ENCODE results near the gene ZNF836. TPM values are rescaled to one million over a fixed set of nuclear protein-coding genes. Genes with fewer than 3 reads are reported as not detected.
A peak's percentile ranks its signal among the peaks of the same experiment; 100 is the strongest.

Gene ZNF836
- total RNA-seq, 1 experiment from 2014 or later = 4.7 TPM

- H3K27me3 ChIP-seq (ENCODE audit: control insufficient read depth, insufficient read depth, low read length) = no peaks in the 10 kb centered on the region
- H3K4me3 ChIP-seq (ENCODE audit: insufficient read depth, low read depth, low read length) = no peak overlapping the region
- no peak for DNase-seq
- H3K36me3 ChIP-seq (replicated peaks; ENCODE audit: control insufficient read depth, insufficient read depth, low read length) = peaks cover 19% of the 10 kb centered on the region
These were observed 25.0 kb upstream of the ZNF836 start for GRCh38 chr19:52196256-52196967.

GRCh38 chr19:52191951-52192350, 20.5 kb upstream of the ZNF836 start:
- peaks cover 10% of the 10 kb centered on the region for H3K36me3 ChIP-seq (replicated peaks; ENCODE audit: control insufficient read depth, insufficient read depth, low read length)
- H3K27me3 ChIP-seq (ENCODE audit: control insufficient read depth, insufficient read depth, low read length) = no peaks in the 10 kb centered on the region
- H3K4me3 ChIP-seq (ENCODE audit: insufficient read depth, low read depth, low read length) = no peak overlapping the region
- no peak for DNase-seq

- no peak for DNase-seq
- H3K27me3 ChIP-seq (ENCODE audit: control insufficient read depth, insufficient read depth, low read length) = no peaks in the 10 kb centered on the region
- peak overlapping the region; percentile 91 for H3K4me3 ChIP-seq (ENCODE audit: insufficient read depth, low read depth, low read length)
- H3K36me3 ChIP-seq (replicated peaks; ENCODE audit: control insufficient read depth, insufficient read depth, low read length) = peaks cover 6% of the 10 kb centered on the region
These were observed 20.0 kb upstream of the ZNF836 start for GRCh38 chr19:52191389-52191788.

- H3K4me3 ChIP-seq (ENCODE audit: insufficient read depth, low read depth, low read length) = peak overlapping the region; percentile 91
- DNase-seq = no peak
- peaks cover 6% of the 10 kb centered on the region for H3K36me3 ChIP-seq (replicated peaks; ENCODE audit: control insufficient read depth, insufficient read depth, low read length)
- no peaks in the 10 kb centered on the region for H3K27me3 ChIP-seq (ENCODE audit: control insufficient read depth, insufficient read depth, low read length)
These were observed 19.3 kb upstream of the ZNF836 start for GRCh38 chr19:52190487-52191293.

GRCh38 chr19:52189735-52190486, 18.5 kb upstream of the ZNF836 start, which contains the start of gene PPP2R1A:
Gene PPP2R1A (plus strand): TSS chr19:52190052. CDS start chr19:52190097, 45 bp downstream.
- DNase-seq = peak; percentile 99
- peak within 1 kb of the TSS; percentile 91 for H3K4me3 ChIP-seq (ENCODE audit: insufficient read depth, low read depth, low read length)
- H3K27me3 ChIP-seq (ENCODE audit: control insufficient read depth, insufficient read depth, low read length) = no peaks in the 10 kb centered on the region
- H3K36me3 ChIP-seq (replicated peaks; ENCODE audit: control insufficient read depth, insufficient read depth, low read length) = peaks cover 3% of the 10 kb centered on the region

- Histone ChIP-seq H3K4me3 (ENCODE audit: insufficient read depth, low read depth, low read length) (peak overlapping the region; percentile 29), H3K36me3 (replicated peaks; ENCODE audit: control insufficient read depth, insufficient read depth, low read length) (peaks cover 2% of the 10 kb centered on the region), H3K27me3 (ENCODE audit: control insufficient read depth, insufficient read depth, low read length) (no peaks in the 10 kb centered on the region)
- no peak for DNase-seq
These were observed 17.7 kb upstream of the ZNF836 start for GRCh38 chr19:52188822-52189734.

- DNase-seq = no peak
- Histone ChIP-seq H3K27me3 (ENCODE audit: control insufficient read depth, insufficient read depth, low read length) (no peaks in the 10 kb centered on the region), H3K4me3 (ENCODE audit: insufficient read depth, low read depth, low read length) (no peak overlapping the region), H3K36me3 (replicated peaks; ENCODE audit: control insufficient read depth, insufficient read depth, low read length) (no peaks in the 10 kb centered on the region; the same call in 1 of the 2 replicates)
These were observed 16.0 kb upstream of the ZNF836 start for GRCh38 chr19:52187407-52187806.

- Histone ChIP-seq H3K4me3 (ENCODE audit: insufficient read depth, low read depth, low read length) (no peak overlapping the region), H3K27me3 (ENCODE audit: control insufficient read depth, insufficient read depth, low read length) (no peaks in the 10 kb centered on the region), H3K36me3 (replicated peaks; ENCODE audit: control insufficient read depth, insufficient read depth, low read length) (no peaks in the 10 kb centered on the region)
- no peak for DNase-seq
These were observed 5.2 kb upstream of the ZNF836 start for GRCh38 chr19:52176574-52176973.

- no peak overlapping the region for H3K4me3 ChIP-seq (ENCODE audit: insufficient read depth, low read depth, low read length)
- no peak for DNase-seq
- peaks cover 2% of the 10 kb centered on the region for H3K36me3 ChIP-seq (replicated peaks; ENCODE audit: control insufficient read depth, insufficient read depth, low read length)
- H3K27me3 ChIP-seq (ENCODE audit: control insufficient read depth, insufficient read depth, low read length) = peaks cover 9% of the 10 kb centered on the region
These were observed 926 bp upstream of the ZNF836 start for GRCh38 chr19:52172347-52172746.

- peak; percentile 72 for DNase-seq
- Histone ChIP-seq H3K4me3 (ENCODE audit: insufficient read depth, low read depth, low read length) (peak overlapping the region; percentile 83), H3K27me3 (ENCODE audit: control insufficient read depth, insufficient read depth, low read length) (peaks cover 9% of the 10 kb centered on the region), H3K36me3 (replicated peaks; ENCODE audit: control insufficient read depth, insufficient read depth, low read length) (peaks cover 2% of the 10 kb centered on the region)
These were observed 529 bp downstream of the ZNF836 start for GRCh38 chr19:52170863-52171320.

- DNase-seq = peak; percentile 14
- Histone ChIP-seq H3K4me3 (ENCODE audit: insufficient read depth, low read depth, low read length) (peak overlapping the region; percentile 83), H3K27me3 (ENCODE audit: control insufficient read depth, insufficient read depth, low read length) (peaks cover 9% of the 10 kb centered on the region), H3K36me3 (replicated peaks; ENCODE audit: control insufficient read depth, insufficient read depth, low read length) (peaks cover 4% of the 10 kb centered on the region)
These were observed 1.1 kb downstream of the ZNF836 start for GRCh38 chr19:52170304-52170703.

GRCh38 chr19:52155596-52156359, 15.6 kb downstream of the ZNF836 start:
- Histone ChIP-seq H3K36me3 (replicated peaks; ENCODE audit: control insufficient read depth, insufficient read depth, low read length) (peaks cover 7% of the 10 kb centered on the region), H3K27me3 (ENCODE audit: control insufficient read depth, insufficient read depth, low read length) (no peaks in the 10 kb centered on the region), H3K4me3 (ENCODE audit: insufficient read depth, low read depth, low read length) (no peak overlapping the region)
- DNase-seq = no peak

GRCh38 chr19:52148256-52148655, 23.2 kb downstream of the ZNF836 start:
- Histone ChIP-seq H3K4me3 (ENCODE audit: insufficient read depth, low read depth, low read length) (no peak overlapping the region), H3K27me3 (ENCODE audit: control insufficient read depth, insufficient read depth, low read length) (no peaks in the 10 kb centered on the region), H3K36me3 (replicated peaks; ENCODE audit: control insufficient read depth, insufficient read depth, low read length) (no peaks in the 10 kb centered on the region)
- DNase-seq = no peak

All from H7 (cell line).